GM10266 (cell line): ENCODE measurements around the gene SLC10A1.

Experiments used
- DNase-seq: peaks from one replicate; pipeline ENCODE4 v3.0.0; 2012; ENCODE audit errors: extremely low spot score
- CTCF ChIP-seq: IDR thresholded peaks from 2 replicates; pipeline ENCODE4 v1.5.1; 2012; ENCODE audit warnings: mild to moderate bottlenecking, low read depth; ENCODE audit not compliant: control insufficient read depth, insufficient read depth; ENCODE audit errors: missing control alignments

SLC10A1 gene

GRCh38 chr14:69808919-69809808 lies 12.1 kb upstream of the SLC10A1 start:
- TF ChIP-seq CTCF, result no peak
- DNase-seq, result no peak

GRCh38 chr14:69807192-69807591 lies 10.2 kb upstream of the SLC10A1 start:
- no peak for DNase-seq
- TF ChIP-seq CTCF, result no peak

DNA sequence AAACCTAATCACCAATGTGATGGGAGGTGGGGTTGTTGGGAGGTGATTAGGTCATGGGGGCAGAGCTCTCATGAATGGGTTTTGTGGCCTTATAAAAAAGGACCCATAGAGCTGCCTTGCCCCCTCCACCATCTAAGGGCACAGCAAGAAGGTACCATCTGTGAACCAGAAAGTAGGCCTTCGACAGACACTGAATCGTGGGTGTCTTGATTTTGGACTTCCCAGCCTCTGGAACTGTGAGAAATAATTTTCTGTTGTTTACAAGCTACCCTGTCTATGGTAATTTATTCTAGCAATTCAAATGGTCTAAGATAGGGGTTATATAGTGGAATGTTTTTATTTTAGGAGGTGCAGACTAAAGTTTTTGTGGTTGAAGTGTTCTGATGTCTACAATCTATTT lies 7.9 kb upstream of the SLC10A1 start:
- no peak for DNase-seq
- no peak for TF ChIP-seq CTCF

GRCh38 chr14:69803753-69804152 lies 6.7 kb upstream of the SLC10A1 start:
- no peak for TF ChIP-seq CTCF
- no peak for DNase-seq

DNA sequence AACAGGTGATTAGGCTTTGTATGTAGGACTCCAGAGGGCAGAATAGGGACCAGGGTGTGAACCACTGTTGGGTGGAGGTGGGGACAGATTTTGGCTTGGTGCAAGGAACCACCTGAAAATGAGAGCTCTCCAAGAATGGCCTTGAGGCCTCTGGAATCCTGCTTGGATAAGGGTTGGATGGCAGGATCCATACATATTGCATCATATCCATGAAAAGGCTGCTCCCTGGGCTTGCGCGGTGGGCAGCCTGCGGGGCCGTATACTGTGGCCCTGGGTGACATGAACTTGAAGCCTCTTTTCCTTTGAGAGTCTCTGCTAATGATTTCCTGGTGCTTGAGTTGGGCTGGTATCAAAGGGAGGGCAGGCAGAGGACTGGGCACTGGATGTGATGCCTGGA lies 1.3 kb upstream of the SLC10A1 start:
- no peak for TF ChIP-seq CTCF
- DNase-seq, result no peak

- DNase-seq, result no peak
- TF ChIP-seq CTCF, result no peak
Observed at GRCh38 chr14:69797573-69798338, 715 bp upstream of the SLC10A1 start.

DNA sequence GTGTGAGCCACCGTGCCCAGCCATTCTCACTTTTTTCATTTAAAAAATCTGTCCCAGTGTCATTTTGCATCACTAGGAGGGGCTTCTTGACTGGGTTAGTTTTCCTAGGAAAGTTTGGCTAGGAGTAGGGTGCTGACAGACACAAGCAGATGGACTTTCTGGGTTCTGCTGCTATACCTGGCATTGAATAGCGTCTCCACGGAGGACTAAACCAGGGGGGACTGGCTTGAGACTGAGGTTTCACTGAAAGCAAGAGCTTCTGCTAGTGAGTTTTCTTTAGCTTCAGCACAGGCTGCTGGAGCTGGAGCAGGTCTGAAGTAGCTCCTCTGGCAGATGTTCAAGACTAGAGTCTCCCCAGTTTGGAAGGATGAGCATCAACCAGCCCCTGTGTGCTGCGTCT lies 1.4 kb downstream of the SLC10A1 start:
- no peak for DNase-seq
- TF ChIP-seq CTCF, result no peak
